Loucy (cell line): Measurements from ENCODE around the gene GALNT5.
A peak's percentile ranks its signal among the peaks of the same experiment; 100 is the strongest.

ENCODE experiments used
- H2AFZ ChIP-seq: fragments of 200-600 bp; sonication (generic); 2 replicates; pipeline ENCODE4 v1.6.0; 2016; ENCODE audit warnings: antibody characterized with exemption, mild to moderate bottlenecking, low read length, moderate library complexity
- H3F3A ChIP-seq: fragments of 200-600 bp; 2 replicates; pipeline ENCODE4 v1.6.0; 2016; ENCODE audit warnings: antibody characterized with exemption, low read depth, mild to moderate bottlenecking
- H3K27me3 ChIP-seq: fragments of 200-600 bp; sonication (generic); 2 replicates; pipeline ENCODE4 v1.6.1; 2014; ENCODE audit warnings: low read length, mild to moderate bottlenecking; ENCODE audit not compliant: insufficient read depth, poor library complexity, severe bottlenecking
- H3K36me3 ChIP-seq: fragments of 200-600 bp; sonication (generic); 2 replicates; pipeline ENCODE4 v1.6.1; 2016; ENCODE audit warnings: low read length; ENCODE audit not compliant: insufficient read depth
- H3K4me1 ChIP-seq: fragments of 200-600 bp; sonication (generic); 2 replicates; pipeline ENCODE4 v1.5.1; 2014; ENCODE audit warnings: low read length, mild to moderate bottlenecking; ENCODE audit not compliant: insufficient read depth, poor library complexity, severe bottlenecking
- H3K4me2 ChIP-seq: fragments of 200-600 bp; sonication (generic); 2 replicates; pipeline ENCODE4 v1.6.0; 2014; ENCODE audit warnings: antibody characterized with exemption, low read length, low read depth, mild to moderate bottlenecking; ENCODE audit not compliant: poor library complexity, severe bottlenecking
- H3K4me3 ChIP-seq: fragments of 200-600 bp; sonication (generic); 2 replicates; pipeline ENCODE4 v1.5.1; 2014; ENCODE audit warnings: low read length, mild to moderate bottlenecking, mixed read lengths; ENCODE audit not compliant: poor library complexity, severe bottlenecking
- H3K79me2 ChIP-seq: fragments of 200-600 bp; sonication (generic); 2 replicates; pipeline ENCODE4 v1.6.1; 2014; ENCODE audit warnings: low read length; ENCODE audit not compliant: insufficient read depth
- H3K9ac ChIP-seq: fragments of 200-600 bp; sonication (generic); 2 replicates; pipeline ENCODE4 v1.6.0; 2014; ENCODE audit warnings: mild to moderate bottlenecking, low read depth, low read length, moderate library complexity; ENCODE audit not compliant: poor library complexity, severe bottlenecking
- H3K9me2 ChIP-seq: fragments of 200-600 bp; sonication (generic); replicated peaks from 2 replicates; pipeline ENCODE4 v1.6.1; 2016; ENCODE audit warnings: low read depth, low read length, mixed read lengths
- H3K9me3 ChIP-seq: fragments of 200-600 bp; sonication (generic); 2 replicates; pipeline ENCODE4 v1.6.1; 2014; ENCODE audit warnings: mild to moderate bottlenecking, antibody characterized with exemption, low read length, low read depth; ENCODE audit not compliant: insufficient read depth
- H4K20me1 ChIP-seq: fragments of 200-600 bp; sonication (generic); 2 replicates; pipeline ENCODE4 v1.6.0; 2014; ENCODE audit warnings: antibody characterized with exemption, low read length, mild to moderate bottlenecking; ENCODE audit not compliant: insufficient read depth, poor library complexity, severe bottlenecking
- CTCF ChIP-seq: fragments of 200-600 bp; sonication (generic); conservative IDR thresholded peaks from 2 replicates; pipeline ENCODE4 v1.5.1; 2014; ENCODE audit warnings: mild to moderate bottlenecking, antibody characterized with exemption, low read length
- EZH2phosphoT487 ChIP-seq: fragments of 200-600 bp; IDR thresholded peaks from 2 replicates; pipeline ENCODE4 v1.6.1; 2018; ENCODE audit warnings: antibody characterized with exemption, mild to moderate bottlenecking, moderate library complexity, borderline replicate concordance

Gene GALNT5

GRCh38 chr2:157302492-157303099 is 45.1 kb downstream of the GALNT5 start:
- Histone ChIP-seq H3F3A (no peaks in the 10 kb centered on the region), H3K79me2 (no peaks in the 10 kb centered on the region), H3K9ac (no peak overlapping the region), H3K9me3 (no peaks in the 10 kb centered on the region), H4K20me1 (no peaks in the 10 kb centered on the region), H3K9me2 (no peaks in the 10 kb centered on the region), H3K4me3 (no peak overlapping the region), H2AFZ (no peak overlapping the region), H3K36me3 (no peaks in the 10 kb centered on the region), H3K27me3 (no peaks in the 10 kb centered on the region), H3K4me2 (no peak overlapping the region), H3K4me1 (peaks cover 4% of the 10 kb centered on the region)
- no peak for TF ChIP-seq EZH2phosphoT487
- TF ChIP-seq CTCF, result peak; percentile 85

- Histone ChIP-seq H3K27me3 (no peaks in the 10 kb centered on the region), H3K79me2 (no peaks in the 10 kb centered on the region), H3K4me3 (no peak overlapping the region), H3K9me2 (no peaks in the 10 kb centered on the region), H3K36me3 (no peaks in the 10 kb centered on the region), H3K9me3 (no peaks in the 10 kb centered on the region), H3K9ac (no peak overlapping the region), H2AFZ (no peak overlapping the region), H3K4me1 (peaks cover 4% of the 10 kb centered on the region), H3K4me2 (no peak overlapping the region), H3F3A (no peaks in the 10 kb centered on the region), H4K20me1 (no peaks in the 10 kb centered on the region)
- TF ChIP-seq EZH2phosphoT487, result no peak
- no peak for TF ChIP-seq CTCF
Measured at GRCh38 chr2:157303612-157304011, 46.1 kb downstream of the GALNT5 start.

- Histone ChIP-seq H3K9me3 (no peaks in the 10 kb centered on the region), H2AFZ (no peak overlapping the region), H4K20me1 (no peaks in the 10 kb centered on the region), H3K27me3 (no peaks in the 10 kb centered on the region), H3K4me1 (peaks cover 4% of the 10 kb centered on the region), H3F3A (no peaks in the 10 kb centered on the region), H3K9me2 (no peaks in the 10 kb centered on the region), H3K4me2 (no peak overlapping the region), H3K9ac (no peak overlapping the region), H3K79me2 (no peaks in the 10 kb centered on the region), H3K36me3 (no peaks in the 10 kb centered on the region), H3K4me3 (no peak overlapping the region)
- no peak for TF ChIP-seq CTCF
- TF ChIP-seq EZH2phosphoT487, result no peak
Measured at GRCh38 chr2:157304811-157305722, 47.6 kb downstream of the GALNT5 start.
